ENCODE results near the gene MAML3. TPM values are rescaled to one million over a fixed set of nuclear protein-coding genes. Genes with fewer than 3 reads are reported as not detected.

Gene MAML3
- total RNA-seq, 1 donor from 2014 or later, result 21.8 TPM

DNA sequence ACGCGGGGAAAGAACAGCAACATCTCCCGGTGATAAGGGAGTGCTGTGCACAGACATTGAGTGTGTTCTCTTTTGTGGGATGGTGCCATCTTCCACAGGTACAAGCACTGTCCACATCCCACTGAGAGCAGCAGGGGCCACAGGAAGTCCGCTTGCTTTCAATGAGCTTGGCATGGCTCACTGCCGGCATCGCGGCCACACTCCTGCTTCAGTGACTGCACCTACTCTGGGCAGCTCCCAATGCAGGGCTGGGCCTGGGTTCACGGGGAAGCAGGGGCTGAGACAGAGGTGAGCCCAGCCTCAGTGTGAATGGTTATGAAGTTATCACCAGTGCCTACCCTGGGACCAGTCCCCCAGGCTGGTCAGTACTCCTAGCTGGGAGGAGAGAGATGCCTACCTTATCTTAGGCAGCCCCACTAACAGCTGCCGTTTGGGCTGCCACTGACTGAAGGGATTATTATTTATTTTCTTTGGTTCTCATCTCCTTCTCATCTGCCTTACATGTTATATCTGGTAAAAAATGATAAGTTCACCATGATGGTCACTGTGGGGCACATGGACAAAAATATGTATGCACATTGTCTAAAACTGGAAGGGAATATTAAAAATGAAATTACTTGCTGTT, 389.2 kb downstream of the MAML3 start:
- Mint-ChIP-seq H3K27ac (no peak overlapping the region), H3K4me3 (no peak overlapping the region), H3K9me3 (no peaks in the 10 kb centered on the region), H3K4me1 (ENCODE audit: unreplicated experiment) (peaks cover 34% of the 10 kb centered on the region), H3K27me3 (no peaks in the 10 kb centered on the region), H3K36me3 (peaks cover 4% of the 10 kb centered on the region)
- DNase-seq (ENCODE audit: extremely low spot score, unreplicated experiment), result no peak
- TF ChIP-seq, protein P1, sequence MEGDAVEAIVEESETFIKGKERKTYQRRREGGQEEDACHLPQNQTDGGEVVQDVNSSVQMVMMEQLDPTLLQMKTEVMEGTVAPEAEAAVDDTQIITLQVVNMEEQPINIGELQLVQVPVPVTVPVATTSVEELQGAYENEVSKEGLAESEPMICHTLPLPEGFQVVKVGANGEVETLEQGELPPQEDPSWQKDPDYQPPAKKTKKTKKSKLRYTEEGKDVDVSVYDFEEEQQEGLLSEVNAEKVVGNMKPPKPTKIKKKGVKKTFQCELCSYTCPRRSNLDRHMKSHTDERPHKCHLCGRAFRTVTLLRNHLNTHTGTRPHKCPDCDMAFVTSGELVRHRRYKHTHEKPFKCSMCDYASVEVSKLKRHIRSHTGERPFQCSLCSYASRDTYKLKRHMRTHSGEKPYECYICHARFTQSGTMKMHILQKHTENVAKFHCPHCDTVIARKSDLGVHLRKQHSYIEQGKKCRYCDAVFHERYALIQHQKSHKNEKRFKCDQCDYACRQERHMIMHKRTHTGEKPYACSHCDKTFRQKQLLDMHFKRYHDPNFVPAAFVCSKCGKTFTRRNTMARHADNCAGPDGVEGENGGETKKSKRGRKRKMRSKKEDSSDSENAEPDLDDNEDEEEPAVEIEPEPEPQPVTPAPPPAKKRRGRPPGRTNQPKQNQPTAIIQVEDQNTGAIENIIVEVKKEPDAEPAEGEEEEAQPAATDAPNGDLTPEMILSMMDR (conservative IDR thresholded peaks at IDR 0.05), result no peak

DNA sequence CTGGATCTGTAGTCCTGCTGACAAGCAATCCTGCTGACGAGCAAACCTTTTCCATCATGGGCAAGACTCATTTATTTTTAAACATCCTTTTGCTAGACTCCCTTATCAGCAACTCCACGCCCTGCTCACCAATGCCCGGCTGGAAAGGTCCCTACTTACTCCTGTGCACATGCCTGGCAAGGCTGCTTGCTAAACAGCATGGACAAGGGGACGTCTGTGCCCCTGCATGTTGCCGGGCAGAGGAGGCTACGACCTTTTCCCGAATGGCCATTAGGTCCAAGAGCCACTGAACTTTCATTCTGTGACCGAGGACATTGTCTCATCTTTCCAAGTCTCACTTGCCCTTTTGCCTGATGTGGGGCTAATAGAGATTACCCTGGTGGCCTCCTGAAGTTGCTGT, 389.8 kb downstream of the MAML3 start:
- Mint-ChIP-seq H3K4me1 (ENCODE audit: unreplicated experiment) (peaks cover 35% of the 10 kb centered on the region), H3K9me3 (no peaks in the 10 kb centered on the region), H3K27me3 (no peaks in the 10 kb centered on the region)

GRCh38 chr4:139763672-139764071, 390.3 kb downstream of the MAML3 start:
- peaks cover 4% of the 10 kb centered on the region for H3K36me3 Mint-ChIP-seq
- no peak overlapping the region for H3K4me3 Mint-ChIP-seq
- H3K9me3 Mint-ChIP-seq, result no peaks in the 10 kb centered on the region
- DNase-seq (ENCODE audit: extremely low spot score, unreplicated experiment), result no peak
- H3K27ac Mint-ChIP-seq, result no peak overlapping the region
- peaks cover 37% of the 10 kb centered on the region for H3K4me1 Mint-ChIP-seq (ENCODE audit: unreplicated experiment)
- TF ChIP-seq, protein P1 (conservative IDR thresholded peaks at IDR 0.05), result no peak
- H3K27me3 Mint-ChIP-seq, result no peaks in the 10 kb centered on the region

More for the DNA sequence above, 389.8 kb downstream of the MAML3 start:
- no peak for DNase-seq (ENCODE audit: extremely low spot score, unreplicated experiment)
- Mint-ChIP-seq H3K36me3 (peaks cover 4% of the 10 kb centered on the region), H3K4me3 (no peak overlapping the region), H3K27ac (no peak overlapping the region)
- TF ChIP-seq, protein P1 (conservative IDR thresholded peaks at IDR 0.05), result no peak

DNA sequence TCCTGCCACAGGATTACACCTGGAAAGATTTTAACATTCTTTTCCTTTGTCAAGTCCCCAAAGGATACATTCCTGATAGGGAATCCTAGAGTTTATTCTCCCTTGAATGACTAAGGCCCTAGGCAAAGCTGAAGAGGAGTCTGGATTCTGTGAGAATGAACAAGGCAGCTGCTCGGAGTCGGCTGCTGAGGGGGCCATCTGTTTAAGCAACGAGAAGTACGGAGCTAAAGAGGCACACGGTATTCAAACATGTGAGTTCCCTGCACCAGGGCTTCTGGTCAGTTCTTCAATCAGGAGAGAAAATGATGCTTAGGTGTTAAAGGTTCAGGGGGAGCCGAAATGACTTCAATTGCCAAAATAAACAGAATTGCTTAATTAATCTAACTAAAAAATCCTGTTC, 390.8 kb downstream of the MAML3 start:
- TF ChIP-seq, protein P1 (conservative IDR thresholded peaks at IDR 0.05), result no peak
- no peaks in the 10 kb centered on the region for H3K27me3 Mint-ChIP-seq
- no peak overlapping the region for H3K27ac Mint-ChIP-seq
- H3K36me3 Mint-ChIP-seq, result peaks cover 4% of the 10 kb centered on the region
- H3K4me3 Mint-ChIP-seq, result no peak overlapping the region
- no peaks in the 10 kb centered on the region for H3K9me3 Mint-ChIP-seq
- peaks cover 40% of the 10 kb centered on the region for H3K4me1 Mint-ChIP-seq (ENCODE audit: unreplicated experiment)
- no peak for DNase-seq (ENCODE audit: extremely low spot score, unreplicated experiment)

- TF ChIP-seq, protein P1 (conservative IDR thresholded peaks at IDR 0.05), result no peak
- no peaks in the 10 kb centered on the region for H3K9me3 Mint-ChIP-seq
- no peak overlapping the region for H3K27ac Mint-ChIP-seq
- DNase-seq (ENCODE audit: extremely low spot score, unreplicated experiment), result no peak
- no peak overlapping the region for H3K4me3 Mint-ChIP-seq
- H3K36me3 Mint-ChIP-seq, result no peaks in the 10 kb centered on the region
- H3K4me1 Mint-ChIP-seq (ENCODE audit: unreplicated experiment), result peaks cover 40% of the 10 kb centered on the region
- no peaks in the 10 kb centered on the region for H3K27me3 Mint-ChIP-seq
Observed at GRCh38 chr4:139762720-139763119, 391.3 kb downstream of the MAML3 start.
